Tibial nerve (tissue), 4 donors: ENCODE results near the gene TMCC2.

Experiments
- EP300 ChIP-seq, 2 donors: sonication (generic); formaldehyde crosslinking; IDR thresholded peaks; one replicate each; pipeline ENCODE4 v1.6.1; 2017; ENCODE audit warnings: antibody characterized with exemption in 2 of 2, mild to moderate bottlenecking in 1 of 2
- POLR2A ChIP-seq, 2 donors: fragments of 450-650 bp; IDR thresholded peaks; one replicate each; pipeline ENCODE4 v1.6.1; 2017; ENCODE audit warnings: antibody characterized with exemption in 2 of 2, mild to moderate bottlenecking in 2 of 2, moderate library complexity in 2 of 2
- TF ChIP-seq, protein P1 (sequence below), 5 experiments: fragments of 200-600 bp in 3 of 5; fragments of 450-650 bp in 2 of 5; sonication (generic) in 3 of 5; IDR thresholded peaks; one replicate each; pipeline ENCODE4 v1.5.1; 2016 to 2019; ENCODE audit warnings: antibody characterized with exemption in 5 of 5, mild to moderate bottlenecking in 3 of 5, moderate library complexity in 2 of 5

DNA sequence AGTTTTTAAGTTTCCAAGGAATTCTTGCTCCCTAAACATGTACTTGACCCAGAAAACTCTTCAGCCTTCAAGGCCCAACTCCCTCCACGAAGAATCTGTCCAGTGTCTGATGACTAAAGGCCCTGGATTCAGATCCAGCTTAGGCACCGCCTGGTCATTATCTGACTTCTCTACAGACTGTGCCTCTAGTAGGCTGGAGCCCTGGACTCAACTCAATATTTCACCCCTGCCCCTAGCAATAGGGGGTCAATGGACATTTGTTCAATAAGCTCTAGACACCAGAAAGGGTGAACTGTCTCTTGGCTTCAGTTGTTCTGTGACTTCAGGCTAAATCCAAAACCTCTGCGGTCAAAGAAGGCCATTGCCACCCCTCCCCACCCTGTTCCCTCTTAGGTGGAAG lies 59.3 kb downstream of the TMCC2 start:
- TF ChIP-seq, protein P1, sequence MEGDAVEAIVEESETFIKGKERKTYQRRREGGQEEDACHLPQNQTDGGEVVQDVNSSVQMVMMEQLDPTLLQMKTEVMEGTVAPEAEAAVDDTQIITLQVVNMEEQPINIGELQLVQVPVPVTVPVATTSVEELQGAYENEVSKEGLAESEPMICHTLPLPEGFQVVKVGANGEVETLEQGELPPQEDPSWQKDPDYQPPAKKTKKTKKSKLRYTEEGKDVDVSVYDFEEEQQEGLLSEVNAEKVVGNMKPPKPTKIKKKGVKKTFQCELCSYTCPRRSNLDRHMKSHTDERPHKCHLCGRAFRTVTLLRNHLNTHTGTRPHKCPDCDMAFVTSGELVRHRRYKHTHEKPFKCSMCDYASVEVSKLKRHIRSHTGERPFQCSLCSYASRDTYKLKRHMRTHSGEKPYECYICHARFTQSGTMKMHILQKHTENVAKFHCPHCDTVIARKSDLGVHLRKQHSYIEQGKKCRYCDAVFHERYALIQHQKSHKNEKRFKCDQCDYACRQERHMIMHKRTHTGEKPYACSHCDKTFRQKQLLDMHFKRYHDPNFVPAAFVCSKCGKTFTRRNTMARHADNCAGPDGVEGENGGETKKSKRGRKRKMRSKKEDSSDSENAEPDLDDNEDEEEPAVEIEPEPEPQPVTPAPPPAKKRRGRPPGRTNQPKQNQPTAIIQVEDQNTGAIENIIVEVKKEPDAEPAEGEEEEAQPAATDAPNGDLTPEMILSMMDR (IDR thresholded peaks at IDR 0.05), result no peak
- no peak for TF ChIP-seq POLR2A (IDR thresholded peaks at IDR 0.05)
- no peak for TF ChIP-seq EP300 (IDR thresholded peaks at IDR 0.05)
